NCI-H2029 (cell line): ENCODE measurements around the gene ENOX2.
"Not testable (repeated sequence)": the region's sequence is repeated elsewhere in the genome, so short reads cannot be mapped to it uniquely, and the experiment has no call there.

ENCODE experiments used
- DNase-seq: peaks from one replicate; lab custom pipeline; 2025; lab: John Stamatoyannopoulos, UW

ENOX2 gene

DNA sequence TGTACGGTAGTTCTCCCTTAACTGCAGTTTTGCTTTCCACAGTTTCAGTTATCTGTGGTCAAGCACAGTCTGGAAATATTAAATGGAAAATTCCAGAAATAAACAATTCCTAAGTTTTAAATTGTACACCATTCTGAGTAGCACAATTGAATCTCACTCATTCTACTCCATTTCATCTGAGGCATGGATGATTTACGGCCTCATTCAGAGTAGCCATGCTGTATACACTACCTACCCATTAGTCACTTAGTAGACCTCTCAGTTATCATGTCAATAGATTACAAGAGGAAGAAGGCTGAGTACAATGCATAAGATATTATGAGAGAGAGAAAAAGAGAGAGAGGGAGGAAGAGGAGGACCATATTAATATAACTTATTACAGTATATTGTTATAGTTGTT lies 77.5 kb downstream of the ENOX2 start:
- no peak for DNase-seq

DNA sequence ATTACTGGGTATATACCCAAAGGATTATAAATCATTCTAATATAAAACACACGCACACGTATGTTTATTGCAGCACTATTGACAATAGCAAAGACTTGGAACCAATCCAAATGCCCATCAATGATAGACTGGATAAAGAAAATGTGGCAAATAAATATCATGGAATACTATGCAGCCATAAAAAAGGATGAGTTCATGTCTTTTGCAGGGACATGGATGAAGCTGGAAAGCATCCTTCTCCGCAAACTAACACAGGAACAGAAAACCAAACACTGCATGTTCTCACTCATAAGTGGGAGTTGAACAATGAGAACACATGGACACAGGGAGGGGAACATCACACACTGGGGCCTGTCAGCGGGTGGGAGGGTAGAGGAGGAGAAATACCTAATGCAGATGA lies 83.6 kb downstream of the ENOX2 start:
- DNase-seq, result not testable (repeated sequence)

DNA sequence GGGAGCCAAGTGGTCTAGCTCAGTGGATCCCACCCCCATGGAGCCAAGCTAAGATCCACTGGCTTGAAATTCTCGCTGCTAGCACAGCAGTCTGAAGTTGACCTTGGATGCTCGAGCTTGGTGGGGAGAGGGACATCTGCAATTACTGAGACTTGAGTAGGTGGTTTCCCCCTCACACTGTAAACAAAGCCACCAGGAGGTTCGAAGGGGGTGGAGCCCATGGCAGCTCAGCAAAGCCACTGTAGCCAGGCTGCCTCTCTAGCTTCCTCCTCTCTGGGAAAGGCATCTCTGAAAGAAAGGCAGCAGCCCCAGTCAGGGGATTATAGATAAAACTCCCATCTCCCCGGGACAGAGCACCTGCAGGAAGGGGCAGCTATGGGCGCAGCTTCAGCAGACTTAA lies 89.1 kb downstream of the ENOX2 start:
- DNase-seq, result not testable (repeated sequence)

DNA sequence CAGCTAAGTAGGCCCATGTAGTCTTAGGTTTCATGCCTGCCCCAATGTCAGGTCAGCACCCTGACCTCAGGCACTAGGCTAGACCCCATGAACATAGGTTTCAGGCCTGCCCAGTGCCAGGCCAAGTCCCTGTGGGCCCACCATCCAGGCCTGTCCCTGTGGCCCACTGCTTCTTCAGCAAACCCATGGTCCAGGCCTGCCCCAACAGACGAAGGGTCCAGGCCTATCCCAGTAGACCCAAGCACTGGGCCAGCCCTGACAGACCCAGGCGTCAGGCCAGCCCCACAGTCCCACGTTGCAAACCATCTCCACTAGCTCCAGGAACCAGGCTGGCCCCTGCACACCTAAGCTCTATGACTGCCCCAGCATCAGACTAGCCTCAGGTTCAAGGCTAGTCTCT lies 92.4 kb downstream of the ENOX2 start:
- no peak for DNase-seq

DNA sequence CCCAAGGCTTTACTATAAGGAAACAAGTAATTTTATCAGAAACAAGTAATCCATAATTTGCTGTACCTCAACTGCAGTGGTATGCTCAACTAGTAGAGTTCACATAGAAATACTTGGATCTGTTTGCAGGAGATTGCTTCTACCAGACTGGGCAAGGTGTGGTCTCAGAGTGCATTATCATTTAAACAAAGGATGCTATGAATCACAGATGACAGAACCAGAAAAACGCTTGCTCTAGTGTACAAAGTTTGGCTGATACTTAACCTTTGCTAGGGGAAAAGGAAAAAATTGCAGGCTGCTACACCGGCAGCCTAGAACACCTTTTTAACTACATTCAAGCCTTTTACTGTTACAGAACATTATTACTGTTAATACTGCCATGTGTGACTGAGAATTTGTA lies 97.1 kb downstream of the ENOX2 start:
- no peak for DNase-seq

DNA sequence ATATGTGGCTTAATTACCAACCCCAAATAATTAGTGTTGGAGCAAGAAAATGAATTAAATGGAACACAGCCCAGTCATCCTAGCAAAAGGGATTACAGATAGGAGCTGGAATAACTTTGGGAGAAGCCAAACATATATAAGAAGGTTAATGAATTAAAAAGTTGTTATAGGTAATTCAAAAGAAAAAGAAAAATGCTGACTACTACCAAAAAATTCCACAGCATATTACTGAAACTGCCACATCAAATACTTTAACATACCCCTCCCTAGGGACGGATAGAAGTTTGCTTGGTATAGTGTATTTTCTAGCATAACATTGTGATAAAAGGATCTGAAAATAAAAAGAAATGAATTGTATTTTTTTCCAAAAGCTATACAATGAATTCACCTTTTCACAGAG lies 99.5 kb downstream of the ENOX2 start:
- no peak for DNase-seq

DNA sequence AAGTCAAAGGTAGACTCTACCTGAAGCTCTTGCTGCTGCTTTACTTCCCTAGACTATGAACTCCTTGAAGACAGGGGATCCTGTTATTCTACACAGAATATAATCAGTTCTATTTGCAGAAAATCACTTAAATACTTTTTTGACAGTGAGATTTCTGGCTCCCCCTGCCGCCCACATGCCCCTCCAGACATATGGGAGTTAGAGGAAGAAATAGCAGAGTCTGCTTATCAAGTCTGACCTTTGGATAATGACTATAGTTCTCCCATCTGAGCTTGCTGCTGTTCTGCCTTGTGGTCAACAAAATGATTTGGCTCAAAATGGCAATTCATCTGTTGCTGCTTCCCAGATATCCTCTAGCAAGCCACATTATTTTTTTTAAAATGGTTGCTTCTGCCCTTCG lies 101.1 kb downstream of the ENOX2 start:
- no peak for DNase-seq

DNA sequence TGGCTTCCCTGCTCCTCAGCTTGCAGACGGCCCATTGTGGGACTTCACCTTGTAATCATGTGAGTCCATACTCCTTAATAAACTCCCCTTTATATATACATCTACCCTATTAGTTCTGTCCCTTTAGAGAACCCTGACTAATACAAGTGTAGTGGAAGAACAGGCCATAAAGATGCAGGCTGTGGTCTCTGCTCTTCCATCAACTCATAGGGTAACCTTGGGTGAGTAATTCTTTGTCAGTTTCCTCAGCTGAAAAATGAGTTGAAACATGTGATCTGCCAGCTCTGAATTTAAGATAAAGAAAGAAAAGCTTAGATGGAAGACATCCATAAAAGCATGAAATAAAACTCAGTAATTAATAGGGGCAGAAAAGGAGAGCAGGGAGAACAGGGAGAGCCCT lies 103.6 kb downstream of the ENOX2 start:
- no peak for DNase-seq

DNA sequence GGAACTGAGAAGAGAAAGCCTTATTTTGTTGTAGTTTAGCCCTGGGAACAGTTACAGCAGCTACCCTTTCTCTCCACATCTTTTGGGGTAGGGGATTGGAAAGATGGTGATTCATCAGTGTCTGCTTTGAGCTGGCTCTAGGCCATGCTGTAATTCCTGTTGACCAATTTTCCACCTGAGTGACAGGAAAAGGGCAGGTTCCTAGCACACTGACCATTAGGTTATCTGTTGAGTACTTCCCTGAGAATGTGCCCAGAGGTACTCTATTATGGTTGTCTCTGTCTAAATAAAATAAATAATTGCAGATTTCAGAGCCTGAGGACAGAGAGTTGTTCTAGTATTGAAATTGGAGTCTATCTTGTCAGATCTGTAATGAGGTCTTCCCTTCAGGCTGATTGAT lies 109.0 kb downstream of the ENOX2 start:
- DNase-seq, result peak; percentile 10

DNA sequence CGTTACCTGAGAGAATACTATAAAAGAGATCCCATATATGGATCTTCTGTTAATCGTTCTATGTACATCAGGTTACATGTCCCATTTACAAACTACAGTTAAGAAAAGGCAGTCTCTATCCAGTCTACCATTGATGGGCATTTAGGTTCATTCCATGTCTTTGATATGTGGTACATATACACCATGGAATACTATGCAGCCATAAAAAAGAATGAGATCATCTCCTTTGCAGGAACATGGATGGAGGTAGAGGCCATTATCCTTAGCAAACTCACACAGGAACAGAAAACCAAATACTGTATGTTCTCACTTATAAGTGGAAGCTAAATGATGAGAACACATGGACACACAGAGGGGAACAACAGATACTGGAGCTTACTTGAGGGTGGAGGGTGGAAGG lies 111.1 kb downstream of the ENOX2 start:
- not testable (repeated sequence) for DNase-seq

DNA sequence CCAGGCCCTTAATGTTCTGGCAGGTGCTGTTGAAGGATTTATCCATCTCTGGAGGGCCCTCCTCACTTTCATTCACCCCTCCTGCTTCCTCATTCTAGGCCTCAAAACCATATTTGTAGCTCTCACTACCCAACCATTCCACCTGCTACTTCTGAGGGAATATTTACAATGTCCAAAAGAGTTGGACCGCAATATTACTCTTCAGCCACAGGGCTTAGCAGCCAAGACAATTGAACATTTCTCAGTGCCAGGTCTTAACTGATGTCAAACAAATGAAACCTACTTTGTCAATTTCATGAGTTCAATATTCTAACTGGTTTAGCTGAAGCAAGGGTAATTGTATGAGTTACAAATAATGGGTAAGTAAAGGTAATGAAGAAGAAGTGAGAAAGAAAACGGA lies 113.2 kb downstream of the ENOX2 start:
- no peak for DNase-seq

DNA sequence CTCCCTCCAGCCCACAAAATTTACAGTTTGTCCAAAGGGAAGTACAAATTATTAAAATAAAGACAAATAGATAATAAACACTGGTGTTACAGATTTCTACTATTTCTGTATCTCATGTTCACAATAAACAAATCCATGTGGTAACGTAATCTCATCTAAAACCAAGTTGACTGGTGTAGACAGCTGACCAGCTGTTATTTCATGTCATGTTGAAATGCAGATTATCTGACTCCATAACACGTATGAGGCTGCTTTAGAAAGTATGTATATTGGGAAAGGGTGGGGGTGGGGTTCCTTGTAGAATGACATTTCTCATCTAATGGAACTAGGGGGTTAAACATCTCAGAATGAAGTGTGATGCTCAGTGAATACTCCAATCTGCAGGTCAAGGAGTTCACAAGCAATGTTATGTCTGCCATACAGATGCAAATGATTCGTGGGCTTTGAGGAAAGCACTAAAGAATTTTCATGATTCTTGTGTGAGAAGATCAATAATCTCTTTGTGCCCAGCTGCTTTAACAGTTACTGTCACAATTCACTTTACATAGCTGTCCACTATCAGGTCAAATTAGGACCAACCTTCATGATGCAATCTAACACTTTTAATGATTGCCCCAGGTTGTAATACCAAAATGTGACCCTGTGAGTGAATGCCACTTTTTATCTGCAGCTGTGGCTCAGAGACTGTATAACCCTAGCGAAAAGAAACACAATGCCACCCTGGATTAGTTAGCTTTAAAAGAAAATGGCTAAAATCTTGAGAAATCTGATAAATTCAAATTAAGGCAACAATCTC lies 114.0 kb downstream of the ENOX2 start:
- no peak for DNase-seq

DNA sequence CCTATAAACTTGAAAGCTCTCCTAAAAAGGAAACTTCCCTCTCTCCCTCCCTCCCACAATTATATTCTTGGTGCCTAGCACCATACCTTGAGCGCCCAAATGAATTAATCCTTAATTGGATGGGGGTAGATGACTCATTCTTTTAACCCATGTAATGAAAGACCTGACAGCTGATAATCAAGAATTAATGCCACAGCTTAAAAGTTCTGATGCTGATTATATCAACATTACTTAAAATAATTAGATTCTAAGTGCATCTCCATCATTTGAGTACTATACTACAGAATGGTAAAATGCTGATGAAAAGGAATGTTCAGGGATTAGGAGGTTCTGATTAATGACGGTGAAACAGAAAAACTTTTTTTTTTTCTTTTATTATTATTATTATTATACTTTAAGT lies 117.0 kb downstream of the ENOX2 start:
- DNase-seq, result no peak

DNA sequence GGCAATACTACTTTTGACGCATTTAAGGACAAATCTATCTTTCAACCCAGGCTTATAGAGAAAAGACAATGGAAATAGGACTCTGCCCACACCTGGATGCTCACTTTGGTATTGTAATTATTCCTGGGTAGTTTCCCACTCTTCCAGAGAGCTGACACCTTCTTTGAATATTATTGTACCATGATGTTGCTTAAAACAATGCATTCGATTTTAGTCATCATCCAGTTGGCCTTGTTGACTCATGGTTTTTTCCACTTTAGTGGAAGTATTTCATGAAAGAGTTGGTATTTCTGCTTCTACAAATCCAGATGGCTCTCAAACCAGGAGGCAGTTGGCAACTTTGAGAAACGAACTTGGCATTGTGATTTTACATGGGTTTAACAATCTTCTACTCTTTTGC lies 124.2 kb downstream of the ENOX2 start:
- DNase-seq, result no peak

DNA sequence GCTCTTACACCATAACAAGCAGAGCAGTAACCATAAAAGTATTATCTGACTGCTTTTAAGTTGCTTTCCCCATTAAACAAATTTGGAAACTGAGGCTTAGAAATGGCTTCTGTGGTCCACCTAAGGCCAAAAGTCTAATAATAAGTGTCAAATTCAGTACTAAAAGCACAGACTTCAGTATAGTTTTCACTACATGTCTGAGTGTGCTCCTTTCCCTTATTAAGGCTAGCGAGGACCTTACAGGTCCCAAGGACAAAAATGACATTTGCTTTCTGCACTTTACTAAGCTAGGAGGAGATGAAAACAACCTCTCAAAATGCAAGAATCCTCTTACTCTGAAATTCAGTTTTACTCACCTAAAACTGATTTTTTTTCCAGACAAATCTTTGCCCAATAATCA lies 127.2 kb downstream of the ENOX2 start:
- DNase-seq, result no peak

DNA sequence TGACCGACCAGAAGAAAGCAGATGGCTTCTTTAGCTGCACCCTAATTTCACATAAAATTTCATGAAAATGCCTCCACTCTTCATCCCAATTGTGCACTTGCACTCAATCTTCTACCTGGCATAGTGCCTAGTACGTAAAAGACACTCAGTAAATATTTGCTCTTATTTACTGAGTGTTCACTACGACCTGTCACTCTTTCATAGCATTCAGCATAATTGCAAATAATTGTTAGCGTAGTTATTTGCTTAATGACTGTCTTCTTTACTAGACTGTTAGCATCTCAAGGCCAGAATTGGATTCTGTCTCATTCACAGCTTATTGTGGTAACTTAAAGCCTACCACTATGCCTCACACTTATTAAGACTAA lies 130.2 kb downstream of the ENOX2 start:
- DNase-seq, result peak; percentile 54

DNA sequence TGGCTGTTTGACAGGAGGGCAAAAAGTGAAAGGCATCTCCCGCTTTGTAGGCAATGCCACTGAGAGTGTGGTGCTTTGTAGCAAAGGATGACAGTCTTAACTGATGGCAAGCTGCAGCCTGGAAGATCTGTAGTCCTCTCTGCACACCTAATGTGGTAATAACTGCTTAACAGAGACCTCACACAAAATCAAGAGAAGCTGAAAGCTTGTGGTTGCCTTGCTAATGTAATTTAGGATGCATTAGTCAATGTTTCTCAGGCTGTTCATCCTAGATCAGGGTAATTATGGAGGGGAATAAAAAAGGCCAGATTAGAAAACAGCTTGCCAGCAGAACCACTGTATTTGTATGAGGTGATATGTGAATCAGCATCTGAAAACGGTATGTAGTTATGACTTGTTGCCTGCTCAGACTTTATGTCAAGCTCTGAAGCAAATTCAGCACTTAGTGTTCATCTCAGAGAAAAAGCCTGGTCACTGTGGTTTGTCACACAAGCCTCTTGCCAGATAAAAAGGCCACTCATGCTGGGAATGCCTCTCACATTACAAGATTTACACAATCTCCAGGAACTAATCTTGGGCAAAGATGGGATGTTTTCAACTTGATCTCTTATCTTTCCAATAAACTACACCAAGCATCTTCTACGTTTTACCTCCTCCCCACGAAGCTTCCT lies 130.8 kb downstream of the ENOX2 start:
- peak; percentile 42 for DNase-seq

DNA sequence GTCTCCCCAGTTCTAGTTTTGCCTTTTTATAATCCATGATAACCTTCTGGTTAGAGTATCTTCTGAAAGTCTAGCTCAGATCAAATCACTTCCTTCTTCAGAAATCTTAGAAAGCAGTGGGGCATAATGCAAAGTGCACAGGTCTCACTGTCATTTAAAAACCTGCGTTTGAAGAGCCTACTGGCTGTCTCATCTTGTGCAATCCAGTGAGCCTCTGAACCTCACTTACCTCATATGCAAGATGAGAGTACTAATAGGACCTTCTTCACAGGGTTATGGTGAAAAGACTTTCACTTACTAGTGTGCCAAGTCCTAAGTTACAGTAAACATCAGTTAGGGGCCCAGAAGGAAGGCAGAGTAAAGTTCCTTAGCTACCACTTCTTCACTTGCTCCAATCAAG lies 131.4 kb downstream of the ENOX2 start:
- no peak for DNase-seq

DNA sequence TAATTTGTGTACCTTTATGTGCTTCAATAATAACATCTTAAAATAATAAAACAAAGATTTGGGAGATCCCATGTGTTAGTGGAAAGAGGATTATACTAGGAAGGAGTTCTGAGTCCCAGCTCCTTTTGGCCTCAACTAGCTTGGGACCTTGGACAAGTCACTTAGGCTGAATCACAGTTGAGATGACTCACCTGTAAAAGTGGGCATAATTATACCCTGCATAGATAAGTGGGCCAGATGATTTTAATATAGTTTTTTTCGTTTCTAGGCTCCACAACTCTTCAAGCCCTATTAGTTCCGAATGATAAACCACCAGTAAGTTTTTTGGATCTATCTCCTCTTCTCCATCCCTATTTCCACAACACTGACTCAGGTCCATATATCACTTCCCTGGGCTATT lies 131.8 kb downstream of the ENOX2 start:
- no peak for DNase-seq

DNA sequence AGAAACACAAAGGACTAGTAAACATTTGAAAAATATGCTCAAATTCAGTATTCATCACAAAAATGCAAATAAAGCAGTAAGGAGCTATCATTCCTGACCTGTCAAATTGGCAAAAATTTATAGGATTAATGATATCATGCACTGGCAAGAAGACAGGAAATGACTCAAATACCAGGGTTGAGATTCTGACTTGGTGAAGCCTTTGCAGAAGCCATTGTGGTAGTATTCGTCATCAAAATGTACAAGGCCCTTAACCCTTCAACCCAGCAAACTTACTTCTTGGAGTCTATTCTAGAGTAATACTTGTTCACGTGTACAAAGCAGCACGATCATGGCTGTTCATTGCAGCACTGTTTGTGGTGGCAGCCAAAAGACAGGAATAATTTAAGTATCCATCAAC lies 132.4 kb downstream of the ENOX2 start:
- no peak for DNase-seq

DNA sequence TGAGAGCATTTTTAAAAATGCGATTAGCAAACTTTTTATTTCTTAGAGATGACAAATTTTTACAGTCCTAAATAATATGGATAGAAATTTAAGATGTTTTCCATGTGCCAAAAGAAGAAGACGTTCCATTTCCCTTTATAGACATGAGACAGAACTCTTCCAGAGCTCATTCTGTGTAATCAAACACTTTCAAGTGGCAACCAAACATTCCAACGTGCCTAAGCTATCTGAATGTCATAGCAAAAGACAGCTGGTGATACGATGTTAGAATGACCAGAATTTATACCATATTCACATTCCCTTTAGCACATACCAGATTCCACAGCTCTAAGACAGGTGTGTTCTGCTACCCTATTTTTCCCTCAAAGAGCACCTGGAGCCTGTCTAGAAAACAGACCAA lies 133.2 kb downstream of the ENOX2 start:
- no peak for DNase-seq

DNA sequence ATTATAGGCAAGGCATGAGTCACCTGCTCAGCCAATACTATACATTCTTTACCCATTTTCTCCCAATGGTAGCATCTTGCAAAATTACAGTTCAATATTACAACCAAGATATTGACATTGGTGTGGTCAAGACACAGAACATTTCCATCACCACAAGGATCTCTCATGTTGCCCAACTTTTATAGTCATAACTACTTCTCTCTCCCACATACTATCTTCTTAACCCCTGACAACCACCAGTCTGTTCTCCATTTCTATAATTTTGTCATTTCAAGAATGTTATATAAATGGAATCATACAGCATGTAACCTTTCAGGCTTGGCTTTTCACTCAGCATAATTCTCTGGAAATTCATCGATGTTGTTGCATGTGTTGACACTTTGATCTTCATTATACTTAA lies 144.9 kb downstream of the ENOX2 start:
- DNase-seq, result no peak

DNA sequence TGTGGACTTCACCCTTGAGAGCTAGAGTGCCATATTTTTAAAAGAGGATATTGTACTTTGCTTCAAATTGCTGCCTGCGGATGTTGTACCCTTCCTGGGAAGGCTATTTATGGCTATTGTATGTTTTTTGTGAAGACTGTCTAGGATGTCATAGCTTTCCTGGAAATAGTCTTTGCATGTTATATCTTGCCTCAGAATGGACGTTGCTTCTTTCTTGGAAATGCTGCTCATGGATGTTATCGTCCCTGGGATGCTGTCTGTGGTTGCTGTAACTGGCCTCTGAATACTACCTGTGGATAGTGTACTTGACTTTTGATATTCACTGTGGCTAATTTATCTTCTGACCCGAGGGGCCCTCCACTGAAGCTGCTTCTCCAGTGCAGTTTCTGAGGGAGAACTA lies 146.8 kb downstream of the ENOX2 start:
- no peak for DNase-seq

DNA sequence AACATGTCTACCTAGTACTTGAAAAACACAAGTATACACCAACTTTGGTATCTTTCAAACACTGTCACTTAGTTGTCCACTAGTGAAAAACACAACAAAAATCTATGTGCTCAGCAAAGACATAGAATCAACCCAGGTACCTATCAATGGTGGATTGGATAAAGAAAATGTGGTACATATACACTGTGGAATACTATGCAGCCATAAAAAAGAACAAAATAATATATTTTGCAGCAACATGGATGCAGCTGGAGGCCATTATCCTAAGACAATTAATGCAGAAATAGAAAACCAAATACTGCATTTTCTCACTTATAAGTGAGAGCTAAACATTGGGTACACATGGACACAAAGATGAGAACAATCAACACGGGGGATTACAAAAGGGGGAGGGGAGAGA lies 148.7 kb downstream of the ENOX2 start:
- DNase-seq, result no peak
